ENCODE data around the gene CDA. TPM values are rescaled to one million over a fixed set of nuclear protein-coding genes. Genes with fewer than 3 reads are reported as not detected.

Gene CDA
- total RNA-seq, 1 experiment from 2014 or later = 6.5 TPM

DNA sequence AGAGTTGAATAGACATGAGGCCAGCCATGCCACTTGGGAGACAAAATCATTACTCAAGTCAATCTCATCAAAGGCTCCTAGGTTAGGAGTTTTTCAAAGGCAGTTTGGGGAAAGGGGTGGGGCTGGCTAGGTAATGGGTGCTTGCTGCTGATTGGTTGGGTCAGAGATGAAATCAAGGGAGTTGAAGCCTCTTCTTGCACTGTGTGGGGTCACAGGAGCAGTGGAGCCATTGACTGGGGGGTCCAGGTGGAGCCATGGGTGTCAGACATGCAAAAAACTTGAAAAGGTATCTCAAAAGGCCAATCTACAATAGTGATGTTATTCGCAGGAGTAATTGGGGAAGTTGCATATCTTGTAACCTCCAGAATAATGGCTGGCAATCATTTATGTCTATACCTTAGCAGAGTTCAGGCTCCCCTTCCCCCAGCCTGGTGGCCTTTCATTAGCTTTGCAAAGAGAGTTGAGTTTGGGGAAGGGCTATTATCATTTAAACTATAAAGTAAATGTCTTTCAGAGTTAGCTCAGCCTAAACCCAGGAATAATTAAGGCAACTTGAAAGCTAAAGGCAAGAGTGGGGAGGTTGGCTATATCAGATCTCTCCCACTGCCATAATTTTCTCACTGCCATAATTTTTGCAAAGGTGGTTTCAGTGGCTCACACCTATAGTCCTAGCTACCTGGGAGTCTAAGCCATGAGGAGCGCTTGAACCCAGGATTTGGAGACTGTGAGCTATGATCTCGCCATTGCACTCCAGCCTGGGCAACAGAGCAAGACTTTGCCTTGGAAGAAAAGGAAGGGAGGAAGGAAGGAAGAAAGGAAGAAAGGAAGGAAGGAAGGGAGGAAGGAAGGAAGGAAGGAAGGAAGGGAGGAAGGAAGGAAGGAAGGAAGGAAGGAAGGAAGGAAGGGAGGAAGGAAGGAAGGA lies 36.5 kb downstream of the CDA start:
- Mint-ChIP-seq H3K4me3 (peak overlapping the region; percentile 1 to 62; a peak in 4 of 5 replicates), H3K27ac (peak overlapping the region; percentile 9 to 96 (median 89); a peak in 5 of 7 replicates), H3K9me3 (peaks cover 24 to 29% of the 10 kb centered on the region in 2 experiments), H3K36me3 (ENCODE audit: insufficient read depth in 1 of 3, low read depth in 3 of 3) (peaks cover 0 to 27% (median 19%) of the 10 kb centered on the region in 3 experiments; a peak in 6 of 7 replicates), H3K4me1 (peaks cover 39 to 40% of the 10 kb centered on the region in 2 experiments), H3K27me3 (ENCODE audit: low read depth) (no peaks in the 10 kb centered on the region; the same call in 1 of the 2 replicates)
- Histone ChIP-seq H3K23me2 (ENCODE audit: insufficient read length, low read depth, low read length, poor library complexity, severe bottlenecking) (no peaks in the 10 kb centered on the region), H3K18ac (ENCODE audit: insufficient read length, low read depth, low read length) (no peak overlapping the region), H2BK5ac (ENCODE audit: insufficient read length, low read length) (no peak overlapping the region), H3K56ac (ENCODE audit: insufficient read length, low read depth, low read length) (no peak overlapping the region), H3K14ac (ENCODE audit: insufficient read depth, low read length) (no peak overlapping the region), H4K8ac (replicated peaks; ENCODE audit: insufficient read length, low read depth, low read length) (no peak overlapping the region), H4K5ac (ENCODE audit: insufficient read length, low read depth, low read length) (peak overlapping the region; percentile 36), H3K4ac (ENCODE audit: low read depth, low read length) (no peak overlapping the region), H3K79me1 (ENCODE audit: insufficient read depth, low read depth, low read length, poor library complexity, severe bottlenecking) (no peaks in the 10 kb centered on the region), H2BK120ac (ENCODE audit: low read depth, low read length, poor library complexity, severe bottlenecking) (no peak overlapping the region), H2AFZ (ENCODE audit: low read length) (no peak overlapping the region), H3K79me2 (ENCODE audit: insufficient read depth, low read length) (no peaks in the 10 kb centered on the region), H2BK12ac (ENCODE audit: insufficient read length, low read depth, low read length) (no peak overlapping the region), H4K91ac (ENCODE audit: insufficient read length, low read depth, low read length) (no peak overlapping the region), H3K4me1 (ENCODE audit: insufficient read depth, low read length) (peaks cover 6% of the 10 kb centered on the region; the same call in 1 of the 2 replicates), H2AK5ac (ENCODE audit: insufficient read length, low read length) (no peak overlapping the region), H3K9me3 (ENCODE audit: control insufficient read depth, low read depth, low read length) (peaks cover 12% of the 10 kb centered on the region), H2BK20ac (ENCODE audit: low read depth, low read length, poor library complexity, severe bottlenecking) (no peak overlapping the region), H3K4me2 (ENCODE audit: insufficient read depth, insufficient read length, low read length) (peak overlapping the region; percentile 28), H3K9ac (ENCODE audit: extremely low read depth, insufficient read length, low read length) (no peak overlapping the region), H3K27ac (ENCODE audit: insufficient read length, low read depth, low read length) (peak overlapping the region; percentile 55), H4K20me1 (ENCODE audit: control insufficient read depth, insufficient read depth, insufficient read length) (no peaks in the 10 kb centered on the region), H3T11ph (ENCODE audit: low read length) (no peak overlapping the region), H2BK15ac (ENCODE audit: low read depth, low read length) (no peak overlapping the region), H3K27me3 (ENCODE audit: insufficient read depth, low read length) (no peaks in the 10 kb centered on the region), H3K23ac (ENCODE audit: insufficient read length, low read depth, low read length) (no peak overlapping the region)
- DNase-seq = peak; percentile 80
- WGBS (ENCODE audit: extremely low coverage, insufficient read length, low lambda C conversion rate) = no CpG with 5 or more reads among the region's 3 CpGs
- TF ChIP-seq, protein P1, sequence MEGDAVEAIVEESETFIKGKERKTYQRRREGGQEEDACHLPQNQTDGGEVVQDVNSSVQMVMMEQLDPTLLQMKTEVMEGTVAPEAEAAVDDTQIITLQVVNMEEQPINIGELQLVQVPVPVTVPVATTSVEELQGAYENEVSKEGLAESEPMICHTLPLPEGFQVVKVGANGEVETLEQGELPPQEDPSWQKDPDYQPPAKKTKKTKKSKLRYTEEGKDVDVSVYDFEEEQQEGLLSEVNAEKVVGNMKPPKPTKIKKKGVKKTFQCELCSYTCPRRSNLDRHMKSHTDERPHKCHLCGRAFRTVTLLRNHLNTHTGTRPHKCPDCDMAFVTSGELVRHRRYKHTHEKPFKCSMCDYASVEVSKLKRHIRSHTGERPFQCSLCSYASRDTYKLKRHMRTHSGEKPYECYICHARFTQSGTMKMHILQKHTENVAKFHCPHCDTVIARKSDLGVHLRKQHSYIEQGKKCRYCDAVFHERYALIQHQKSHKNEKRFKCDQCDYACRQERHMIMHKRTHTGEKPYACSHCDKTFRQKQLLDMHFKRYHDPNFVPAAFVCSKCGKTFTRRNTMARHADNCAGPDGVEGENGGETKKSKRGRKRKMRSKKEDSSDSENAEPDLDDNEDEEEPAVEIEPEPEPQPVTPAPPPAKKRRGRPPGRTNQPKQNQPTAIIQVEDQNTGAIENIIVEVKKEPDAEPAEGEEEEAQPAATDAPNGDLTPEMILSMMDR (conservative IDR thresholded peaks at IDR 0.05) = no peak

Data from H9 (cell line).